ENCODE data around the gene UHMK1.

DNA sequence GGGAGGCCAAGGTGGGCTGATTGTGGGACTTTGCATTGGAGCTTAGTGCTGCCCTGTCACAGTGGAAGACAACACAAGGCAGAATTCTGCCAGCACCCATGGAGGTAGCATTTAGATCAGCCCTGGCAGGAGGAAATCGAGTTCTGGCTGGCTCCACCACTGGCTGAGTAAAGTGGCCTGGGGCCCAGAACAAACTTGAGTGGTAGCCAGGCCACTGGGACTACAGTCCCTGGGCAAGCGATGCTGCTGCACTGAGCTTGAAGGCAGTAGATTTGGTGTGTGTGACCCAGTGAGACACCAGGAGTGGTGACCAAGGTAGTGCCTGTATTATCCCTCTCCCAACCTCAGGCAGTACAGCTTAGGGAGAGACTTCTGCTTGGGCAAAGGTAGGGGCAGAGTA lies 22.5 kb upstream of the UHMK1 start:
- no peak for TF ChIP-seq EZH2 (IDR thresholded peaks at IDR 0.05)
- TF ChIP-seq POLR2AphosphoS5 (IDR thresholded peaks at IDR 0.05; ENCODE audit: borderline replicate concordance, low read depth, low read length): no peak
- TF ChIP-seq FOXP2 (optimal IDR thresholded peaks at IDR 0.05; ENCODE audit: control extremely low read depth, extremely low read length, insufficient read depth): no peak

Data from SK-N-MC (cell line).